ENCODE measurements around the gene IQSEC2. TPM values are rescaled to one million over a fixed set of nuclear protein-coding genes. Genes with fewer than 3 reads are reported as not detected.

IQSEC2 gene
- total RNA-seq, 1 experiment from 2014 or later = 48.2 TPM

GRCh38 chrX:53319614-53320542, 38.5 kb upstream of the IQSEC2 start:
- no peak for DNase-seq (ENCODE audit: low spot score)
- H3K27ac Mint-ChIP-seq = no peak overlapping the region
- ATAC-seq = no peak
- H3K9me3 Mint-ChIP-seq = 0 out of 2 replicates have a peak, but pooled peaks cover 4% of the 10 kb centered on the region
- H3K4me1 Mint-ChIP-seq = peaks cover 59% of the 10 kb centered on the region
- H3K36me3 Mint-ChIP-seq = no peaks in the 10 kb centered on the region; the same call in 1 of the 2 replicates
- TF ChIP-seq SP1 (CRISPR knock-in tag; conservative IDR thresholded peaks at IDR 0.05) (no peak), JAZF1 (CRISPR knock-in tag; IDR thresholded peaks at IDR 0.05) (no peak), ZNF138 (CRISPR knock-in tag; conservative IDR thresholded peaks at IDR 0.05) (no peak), SMAD4 (CRISPR knock-in tag; IDR thresholded peaks at IDR 0.05) (no peak), ZNF671 (CRISPR knock-in tag; IDR thresholded peaks at IDR 0.05) (no peak), FOXK1 (CRISPR knock-in tag; IDR thresholded peaks at IDR 0.05) (no peak), IRF2 (CRISPR knock-in tag; IDR thresholded peaks at IDR 0.05; ENCODE audit: borderline replicate concordance, low read depth) (no peak), AR (CRISPR knock-in tag; IDR thresholded peaks at IDR 0.05) (no peak), CREM (CRISPR knock-in tag; IDR thresholded peaks at IDR 0.05) (no peak), ATF2 (CRISPR knock-in tag; IDR thresholded peaks at IDR 0.05; ENCODE audit: borderline replicate concordance, low read depth) (no peak), USF2 (CRISPR knock-in tag; IDR thresholded peaks at IDR 0.05) (no peak), CDX4 (CRISPR knock-in tag; IDR thresholded peaks at IDR 0.05; ENCODE audit: borderline replicate concordance) (no peak), TP53 (CRISPR knock-in tag; IDR thresholded peaks at IDR 0.05) (no peak), ZBTB21 (CRISPR knock-in tag; IDR thresholded peaks at IDR 0.05; ENCODE audit: borderline replicate concordance) (no peak), AFF4 (CRISPR knock-in tag; IDR thresholded peaks at IDR 0.05; ENCODE audit: borderline replicate concordance) (no peak)
- TF ChIP-seq, protein P1, sequence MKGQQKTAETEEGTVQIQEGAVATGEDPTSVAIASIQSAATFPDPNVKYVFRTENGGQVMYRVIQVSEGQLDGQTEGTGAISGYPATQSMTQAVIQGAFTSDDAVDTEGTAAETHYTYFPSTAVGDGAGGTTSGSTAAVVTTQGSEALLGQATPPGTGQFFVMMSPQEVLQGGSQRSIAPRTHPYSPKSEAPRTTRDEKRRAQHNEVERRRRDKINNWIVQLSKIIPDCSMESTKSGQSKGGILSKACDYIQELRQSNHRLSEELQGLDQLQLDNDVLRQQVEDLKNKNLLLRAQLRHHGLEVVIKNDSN (CRISPR knock-in tag; IDR thresholded peaks at IDR 0.05) = no peak
- TF ChIP-seq, protein P2, sequence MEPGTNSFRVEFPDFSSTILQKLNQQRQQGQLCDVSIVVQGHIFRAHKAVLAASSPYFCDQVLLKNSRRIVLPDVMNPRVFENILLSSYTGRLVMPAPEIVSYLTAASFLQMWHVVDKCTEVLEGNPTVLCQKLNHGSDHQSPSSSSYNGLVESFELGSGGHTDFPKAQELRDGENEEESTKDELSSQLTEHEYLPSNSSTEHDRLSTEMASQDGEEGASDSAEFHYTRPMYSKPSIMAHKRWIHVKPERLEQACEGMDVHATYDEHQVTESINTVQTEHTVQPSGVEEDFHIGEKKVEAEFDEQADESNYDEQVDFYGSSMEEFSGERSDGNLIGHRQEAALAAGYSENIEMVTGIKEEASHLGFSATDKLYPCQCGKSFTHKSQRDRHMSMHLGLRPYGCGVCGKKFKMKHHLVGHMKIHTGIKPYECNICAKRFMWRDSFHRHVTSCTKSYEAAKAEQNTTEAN (CRISPR knock-in tag; IDR thresholded peaks at IDR 0.05) = no peak
- TF ChIP-seq, protein P3, sequence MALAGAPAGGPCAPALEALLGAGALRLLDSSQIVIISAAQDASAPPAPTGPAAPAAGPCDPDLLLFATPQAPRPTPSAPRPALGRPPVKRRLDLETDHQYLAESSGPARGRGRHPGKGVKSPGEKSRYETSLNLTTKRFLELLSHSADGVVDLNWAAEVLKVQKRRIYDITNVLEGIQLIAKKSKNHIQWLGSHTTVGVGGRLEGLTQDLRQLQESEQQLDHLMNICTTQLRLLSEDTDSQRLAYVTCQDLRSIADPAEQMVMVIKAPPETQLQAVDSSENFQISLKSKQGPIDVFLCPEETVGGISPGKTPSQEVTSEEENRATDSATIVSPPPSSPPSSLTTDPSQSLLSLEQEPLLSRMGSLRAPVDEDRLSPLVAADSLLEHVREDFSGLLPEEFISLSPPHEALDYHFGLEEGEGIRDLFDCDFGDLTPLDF (CRISPR knock-in tag; IDR thresholded peaks at IDR 0.05) = no peak
- TF ChIP-seq, protein P4, sequence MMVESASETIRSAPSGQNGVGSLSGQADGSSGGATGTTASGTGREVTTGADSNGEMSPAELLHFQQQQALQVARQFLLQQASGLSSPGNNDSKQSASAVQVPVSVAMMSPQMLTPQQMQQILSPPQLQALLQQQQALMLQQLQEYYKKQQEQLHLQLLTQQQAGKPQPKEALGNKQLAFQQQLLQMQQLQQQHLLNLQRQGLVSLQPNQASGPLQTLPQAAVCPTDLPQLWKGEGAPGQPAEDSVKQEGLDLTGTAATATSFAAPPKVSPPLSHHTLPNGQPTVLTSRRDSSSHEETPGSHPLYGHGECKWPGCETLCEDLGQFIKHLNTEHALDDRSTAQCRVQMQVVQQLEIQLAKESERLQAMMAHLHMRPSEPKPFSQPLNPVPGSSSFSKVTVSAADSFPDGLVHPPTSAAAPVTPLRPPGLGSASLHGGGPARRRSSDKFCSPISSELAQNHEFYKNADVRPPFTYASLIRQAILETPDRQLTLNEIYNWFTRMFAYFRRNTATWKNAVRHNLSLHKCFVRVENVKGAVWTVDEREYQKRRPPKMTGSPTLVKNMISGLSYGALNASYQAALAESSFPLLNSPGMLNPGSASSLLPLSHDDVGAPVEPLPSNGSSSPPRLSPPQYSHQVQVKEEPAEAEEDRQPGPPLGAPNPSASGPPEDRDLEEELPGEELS (CRISPR knock-in tag; IDR thresholded peaks at IDR 0.05) = no peak
- TF ChIP-seq, protein P5, sequence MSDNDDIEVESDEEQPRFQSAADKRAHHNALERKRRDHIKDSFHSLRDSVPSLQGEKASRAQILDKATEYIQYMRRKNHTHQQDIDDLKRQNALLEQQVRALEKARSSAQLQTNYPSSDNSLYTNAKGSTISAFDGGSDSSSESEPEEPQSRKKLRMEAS (CRISPR knock-in tag; IDR thresholded peaks at IDR 0.05) = no peak
- ChIA-PET POLR2A (interaction anchor here (0.6 to 4.1 kb wide), 2 partner anchors 103 to 159 kb away, joined by 3 to 15 read pairs; partner anchors contain the start of genes RIBC1 and SMC1A), CTCF (interaction anchor here (0.6 to 7.4 kb wide), 11 partner anchors 9 to 297 kb away, joined by 3 to 81 read pairs (median 15); partner anchors contain the start of gene HSD17B10)
- peak overlapping the region; percentile 92 for H3K4me3 Mint-ChIP-seq
- peaks cover 15% of the 10 kb centered on the region for H3K27me3 Mint-ChIP-seq (ENCODE audit: low read depth)
